HG03066 (cell line): ENCODE results near the gene LAMTOR1.

ENCODE experiments used
- ATAC-seq: cut with Tn5 transposase; IDR thresholded peaks from one replicate; pipeline ENCODE4 v1.9.1; 2021; ENCODE audit warnings: low read depth; ENCODE audit not compliant: unreplicated experiment

The LAMTOR1 gene

GRCh38 chr11:72083414-72083813 lies 19.7 kb downstream of the LAMTOR1 start:
- ATAC-seq: no peak

- no peak for ATAC-seq
Measured at GRCh38 chr11:72081821-72082453, 21.2 kb downstream of the LAMTOR1 start.

- ATAC-seq: no peak
Measured at GRCh38 chr11:72081184-72081644, 21.9 kb downstream of the LAMTOR1 start.

GRCh38 chr11:72080326-72081183 lies 22.5 kb downstream of the LAMTOR1 start, which contains the start of the genes LRRC51 and NUMA1:
LRRC51 (plus strand) TSS chr11:72080850; CDS start chr11:72089084, 8,234 bp downstream.
NUMA1 (minus strand) TSS chr11:72080542; CDS start chr11:72035943, 44,599 bp downstream.
- ATAC-seq: peak; percentile 95

GRCh38 chr11:72079819-72080325 lies 23.2 kb downstream of the LAMTOR1 start:
- no peak for ATAC-seq

GRCh38 chr11:72078477-72078876 lies 24.6 kb downstream of the LAMTOR1 start:
- ATAC-seq: no peak

GRCh38 chr11:72075756-72076155 lies 27.3 kb downstream of the LAMTOR1 start:
- no peak for ATAC-seq

- no peak for ATAC-seq
Measured at GRCh38 chr11:72075109-72075508, 28.0 kb downstream of the LAMTOR1 start.

- no peak for ATAC-seq
Measured at GRCh38 chr11:72072348-72072747, 30.7 kb downstream of the LAMTOR1 start.

GRCh38 chr11:72070491-72070890 lies 32.6 kb downstream of the LAMTOR1 start:
- ATAC-seq: no peak

- peak; percentile 66 for ATAC-seq
Measured at GRCh38 chr11:72069787-72070251, 33.3 kb downstream of the LAMTOR1 start.

- ATAC-seq: peak; percentile 38
Measured at GRCh38 chr11:72069200-72069599, 33.9 kb downstream of the LAMTOR1 start.

- ATAC-seq: no peak
Measured at GRCh38 chr11:72067676-72068075, 35.4 kb downstream of the LAMTOR1 start.

GRCh38 chr11:72067266-72067665 lies 35.8 kb downstream of the LAMTOR1 start:
- no peak for ATAC-seq

GRCh38 chr11:72066855-72067254 lies 36.2 kb downstream of the LAMTOR1 start:
- ATAC-seq: no peak

GRCh38 chr11:72061739-72062396 lies 41.2 kb downstream of the LAMTOR1 start:
- no peak for ATAC-seq

- ATAC-seq: no peak
Measured at GRCh38 chr11:72058416-72059034, 44.6 kb downstream of the LAMTOR1 start.

- no peak for ATAC-seq
Measured at GRCh38 chr11:72048766-72049460, 54.2 kb downstream of the LAMTOR1 start.
